GM12875 (cell line): Measurements from ENCODE around the gene ASPHD1.

Source experiments
- H3K4me3 ChIP-seq: one replicate; pipeline ENCODE4 v1.5.1; 2011; ENCODE audit warnings: low read depth, low read length, control low read depth
- TF ChIP-seq, protein P1 (sequence below): IDR thresholded peaks from 2 replicates; pipeline ENCODE4 v1.5.1; 2011; ENCODE audit warnings: low read depth, mild to moderate bottlenecking, control low read depth, inconsistent platforms, low read length, moderate library complexity, borderline replicate concordance; ENCODE audit not compliant: insufficient read depth

The ASPHD1 gene

DNA sequence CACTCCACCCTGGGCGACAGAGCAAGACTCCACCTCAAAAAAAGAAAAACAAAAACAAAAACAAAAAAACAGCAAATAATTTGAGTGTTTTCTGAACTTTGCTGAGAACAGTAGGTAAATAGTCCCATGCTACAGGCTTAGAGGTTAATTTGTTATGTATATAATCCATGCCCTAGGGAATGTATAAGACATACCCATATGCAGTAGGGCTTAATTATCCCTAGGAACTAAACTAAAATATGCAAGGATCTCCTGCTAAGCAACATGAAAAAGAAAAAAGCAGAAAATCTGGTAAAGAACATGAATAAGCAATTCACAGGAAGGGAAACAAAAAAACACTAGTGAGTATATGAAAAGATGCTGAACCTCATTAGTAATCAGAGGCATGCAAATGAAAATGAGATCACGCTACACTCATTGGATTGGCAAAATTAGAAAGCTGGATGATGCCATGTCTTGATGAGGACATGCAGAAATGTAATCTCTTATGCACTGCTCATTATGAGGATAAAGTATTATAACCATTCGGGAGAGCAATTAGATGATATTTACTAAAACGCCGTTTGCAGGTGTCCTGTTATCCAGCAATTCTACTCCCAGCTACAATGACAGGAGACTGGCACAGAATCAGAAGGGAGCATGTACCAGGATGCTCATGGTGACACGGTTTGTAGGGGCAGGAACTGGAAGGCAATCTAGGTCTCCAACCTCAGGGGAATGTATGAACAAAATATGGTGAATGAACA lies 20.2 kb downstream of the ASPHD1 start:
- H3K4me3 ChIP-seq, result no peak overlapping the region
- TF ChIP-seq, protein P1, sequence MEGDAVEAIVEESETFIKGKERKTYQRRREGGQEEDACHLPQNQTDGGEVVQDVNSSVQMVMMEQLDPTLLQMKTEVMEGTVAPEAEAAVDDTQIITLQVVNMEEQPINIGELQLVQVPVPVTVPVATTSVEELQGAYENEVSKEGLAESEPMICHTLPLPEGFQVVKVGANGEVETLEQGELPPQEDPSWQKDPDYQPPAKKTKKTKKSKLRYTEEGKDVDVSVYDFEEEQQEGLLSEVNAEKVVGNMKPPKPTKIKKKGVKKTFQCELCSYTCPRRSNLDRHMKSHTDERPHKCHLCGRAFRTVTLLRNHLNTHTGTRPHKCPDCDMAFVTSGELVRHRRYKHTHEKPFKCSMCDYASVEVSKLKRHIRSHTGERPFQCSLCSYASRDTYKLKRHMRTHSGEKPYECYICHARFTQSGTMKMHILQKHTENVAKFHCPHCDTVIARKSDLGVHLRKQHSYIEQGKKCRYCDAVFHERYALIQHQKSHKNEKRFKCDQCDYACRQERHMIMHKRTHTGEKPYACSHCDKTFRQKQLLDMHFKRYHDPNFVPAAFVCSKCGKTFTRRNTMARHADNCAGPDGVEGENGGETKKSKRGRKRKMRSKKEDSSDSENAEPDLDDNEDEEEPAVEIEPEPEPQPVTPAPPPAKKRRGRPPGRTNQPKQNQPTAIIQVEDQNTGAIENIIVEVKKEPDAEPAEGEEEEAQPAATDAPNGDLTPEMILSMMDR, result no peak

DNA sequence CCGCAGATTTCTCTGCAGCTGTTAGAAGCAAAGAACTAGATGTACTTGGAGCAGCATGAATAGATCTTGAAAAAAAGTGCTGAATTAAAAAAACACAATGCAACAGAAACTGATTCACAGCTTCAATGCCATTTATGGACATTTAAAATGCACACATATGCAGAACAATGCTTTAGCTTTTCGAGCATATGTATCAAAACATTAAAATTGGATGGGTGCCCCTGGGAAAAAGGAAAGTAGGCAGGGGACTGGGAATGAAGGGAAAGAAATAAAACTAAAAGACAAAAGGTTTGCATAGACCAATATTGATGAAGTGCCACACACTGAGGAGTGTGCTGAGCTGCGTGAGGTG lies 20.7 kb downstream of the ASPHD1 start:
- H3K4me3 ChIP-seq, result no peak overlapping the region
- TF ChIP-seq, protein P1, result no peak

DNA sequence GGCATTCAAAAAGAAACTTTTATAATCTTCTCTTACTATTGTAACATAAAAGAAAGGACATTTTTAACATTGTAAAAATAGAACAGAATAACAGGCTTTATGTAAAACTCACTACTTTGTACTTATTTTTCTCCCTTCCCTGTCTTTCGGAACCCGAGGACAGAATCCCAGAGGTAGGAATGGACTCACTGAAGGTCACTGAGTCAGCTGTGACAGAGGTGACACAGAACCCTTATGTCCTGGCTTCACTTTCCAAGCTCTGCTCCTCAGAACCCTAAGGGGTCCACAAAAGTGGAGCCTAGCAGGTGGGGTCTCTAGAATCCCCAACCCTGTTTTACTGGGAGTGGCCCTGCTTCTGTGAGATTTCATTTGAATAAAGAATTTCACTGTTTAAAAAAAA lies 22.0 kb downstream of the ASPHD1 start:
- H3K4me3 ChIP-seq, result no peak overlapping the region
- TF ChIP-seq, protein P1, result no peak

DNA sequence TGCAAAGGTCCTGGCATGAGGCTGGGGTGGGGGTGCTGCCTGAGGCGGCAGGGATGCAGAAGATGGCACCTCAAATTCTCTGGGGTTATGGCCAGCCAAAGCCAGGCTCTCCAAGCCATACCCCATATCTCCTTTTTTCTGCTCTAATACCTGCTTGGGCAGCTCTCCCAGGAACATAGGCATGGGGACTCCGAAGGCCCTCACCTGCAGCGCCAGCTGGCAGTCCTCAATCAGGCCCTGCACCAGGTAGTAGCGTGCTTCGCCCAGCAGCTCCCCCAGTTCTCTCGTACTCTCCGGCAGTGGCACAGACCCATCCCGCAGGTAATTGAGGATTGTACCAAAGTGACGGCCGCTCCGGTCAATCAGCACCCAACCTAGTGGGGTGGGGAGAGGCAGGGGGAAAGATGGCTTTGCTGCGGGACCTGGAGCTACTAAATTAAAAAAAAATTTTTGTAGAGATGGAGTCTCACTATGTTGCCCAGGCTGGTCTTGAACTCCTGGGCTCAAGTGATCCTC lies 22.8 kb downstream of the ASPHD1 start:
- no peak overlapping the region for H3K4me3 ChIP-seq
- TF ChIP-seq, protein P1, result no peak

DNA sequence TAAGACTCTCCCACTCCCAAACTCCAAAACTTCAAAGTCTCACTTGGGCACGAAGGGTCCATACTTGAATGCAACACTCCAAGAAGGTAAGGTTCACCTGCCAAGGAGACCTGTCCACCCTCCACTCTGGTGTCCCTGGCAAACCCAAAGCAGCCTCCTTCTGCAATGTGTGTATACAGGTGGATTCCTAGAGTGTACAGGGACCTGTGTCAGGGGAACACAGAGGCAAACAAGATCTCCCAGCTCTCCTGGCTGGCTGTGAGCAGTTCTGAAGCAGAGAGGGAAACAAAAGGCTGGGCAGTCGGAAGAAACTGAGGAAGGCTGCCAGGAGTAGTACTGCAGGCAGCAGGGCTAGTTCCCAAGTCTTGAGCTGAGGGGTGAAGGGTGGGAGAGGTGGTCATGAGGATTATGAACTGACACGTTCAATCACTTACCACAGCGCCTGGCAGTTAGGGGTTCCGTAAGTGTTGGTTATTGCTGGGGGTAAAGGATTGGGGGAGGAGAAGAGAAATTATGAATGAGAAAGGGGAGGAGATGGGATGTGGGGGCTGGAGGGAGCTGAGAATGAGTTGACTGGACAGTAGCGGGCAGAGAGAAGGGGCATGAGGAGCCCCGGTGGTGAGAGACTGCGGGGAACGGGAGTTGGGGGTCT lies 24.9 kb downstream of the ASPHD1 start:
- TF ChIP-seq, protein P1, result no peak
- H3K4me3 ChIP-seq, result peak overlapping the region; percentile 95

DNA sequence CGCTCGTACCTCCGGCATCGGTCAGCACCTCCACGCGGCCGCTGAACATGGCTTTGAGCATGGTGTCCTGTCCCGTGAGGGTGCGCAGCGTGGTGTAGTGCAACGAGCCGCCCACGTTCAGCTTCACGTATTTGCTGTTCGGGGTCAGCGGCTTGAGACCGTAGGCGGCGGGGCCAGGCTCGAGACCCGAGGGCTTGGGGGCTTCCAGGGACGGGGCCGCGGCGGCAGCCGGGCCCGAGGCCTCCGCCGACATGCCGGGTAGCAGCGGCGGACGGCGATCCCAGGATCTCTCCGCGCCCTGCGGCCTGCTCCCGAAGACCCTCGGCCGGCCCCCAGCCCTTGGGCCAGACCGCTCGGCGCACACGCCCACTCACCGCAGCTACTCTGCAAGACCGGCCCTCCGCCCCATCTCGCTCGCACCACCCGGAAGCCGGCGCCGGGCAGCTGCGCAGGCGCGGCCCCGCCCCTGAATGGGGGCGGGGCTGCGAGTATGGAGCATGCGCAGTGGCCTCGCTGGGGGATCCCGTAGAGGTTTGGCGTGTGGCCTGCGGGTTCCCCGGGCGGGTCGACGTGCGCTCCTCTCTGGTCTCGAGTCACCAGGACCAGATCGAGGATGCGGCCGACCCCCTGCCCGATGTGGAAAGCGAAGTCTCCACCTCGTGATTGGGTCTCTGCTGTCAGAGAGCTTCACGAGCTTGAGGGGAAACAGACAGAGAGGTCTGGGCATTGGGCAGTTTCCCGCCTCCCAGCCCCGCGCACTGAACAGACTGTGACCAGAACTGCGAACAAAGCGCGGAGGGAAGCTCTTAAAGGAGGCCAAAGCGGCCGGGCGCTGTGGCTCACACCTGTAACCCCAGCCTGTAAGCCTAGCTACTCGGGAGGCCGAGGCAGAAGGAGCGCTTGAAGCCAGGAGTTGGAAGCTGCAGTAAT lies 25.8 kb downstream of the ASPHD1 start, which contains the start of gene KCTD13:
KCTD13 (minus strand) TSS at position 446 of the 930 bp plus-strand sequence; CDS start at position 253, 193 bp downstream.
- TF ChIP-seq, protein P1, result no peak
- H3K4me3 ChIP-seq, result peak within 1 kb of the TSS; percentile 95
